NK-92 (cell line): ENCODE measurements around the gene CLASRP.

Source experiments
- DNase-seq: peaks from one replicate; lab custom pipeline; 2025; ENCODE audit not compliant: unreplicated experiment; lab: John Stamatoyannopoulos, UW

Gene CLASRP

DNA sequence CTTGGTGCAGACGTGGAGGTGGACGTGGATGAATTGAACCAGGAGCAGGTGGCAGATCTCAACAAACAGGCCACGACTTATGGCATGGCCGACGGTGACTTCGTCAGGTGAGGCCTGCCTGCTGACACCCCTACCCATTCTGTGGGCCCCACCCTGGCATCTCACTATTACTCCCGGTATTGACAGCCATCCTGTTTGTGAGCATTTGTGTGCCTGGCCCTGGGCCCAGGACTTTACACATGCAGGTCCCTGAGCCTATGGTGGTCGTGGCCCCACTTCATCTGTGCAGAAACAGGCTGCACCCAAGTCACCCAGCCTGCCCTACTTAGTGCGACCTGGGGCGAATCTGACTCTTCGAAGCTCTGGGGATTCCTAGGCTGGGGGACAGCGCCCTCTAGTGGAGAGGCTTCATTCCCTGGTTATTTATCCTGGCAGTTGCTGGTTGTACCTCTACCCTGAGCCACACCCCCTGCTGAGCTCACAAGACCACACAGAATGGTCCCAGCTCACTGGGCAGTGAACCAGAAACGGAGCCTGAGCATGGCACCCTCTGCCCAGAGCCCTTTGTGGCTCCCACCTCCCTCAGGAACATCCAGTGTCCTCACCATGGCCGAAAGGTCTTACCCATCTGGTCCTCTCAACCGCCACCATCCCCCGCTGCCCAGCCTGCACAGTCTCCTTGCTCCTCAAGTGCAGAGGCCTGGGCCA is 20.6 kb downstream of the CLASRP start:
- DNase-seq, result no peak

GRCh38 chr19:45061965-45062364 is 23.1 kb downstream of the CLASRP start:
- no peak for DNase-seq

- DNase-seq, result no peak
Measured at GRCh38 chr19:45063851-45064801, 25.3 kb downstream of the CLASRP start.

GRCh38 chr19:45066921-45067661 is 28.2 kb downstream of the CLASRP start:
- DNase-seq, result no peak

DNA sequence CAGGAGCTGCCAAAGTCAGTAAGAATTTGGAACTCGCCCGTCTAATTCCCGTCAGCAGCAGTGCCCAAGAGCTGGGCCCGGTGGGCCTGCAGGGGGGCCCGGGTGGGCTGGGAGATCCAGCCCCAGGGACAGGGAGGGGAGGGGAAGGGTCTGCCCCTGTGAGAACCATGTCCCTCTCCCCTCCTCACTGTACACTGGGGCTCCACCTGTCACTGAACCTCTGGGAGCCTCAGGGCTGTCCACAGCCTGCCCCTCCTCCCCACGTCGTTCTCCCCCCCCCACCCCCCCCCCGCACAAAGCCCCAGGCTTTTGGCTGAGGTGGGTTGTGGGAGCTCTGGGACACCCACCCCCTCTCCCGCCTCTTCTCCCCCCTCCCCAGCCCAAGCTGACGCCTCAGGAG is 29.2 kb downstream of the CLASRP start:
- DNase-seq, result no peak

- DNase-seq, result no peak
Measured at GRCh38 chr19:45069056-45069455, 30.2 kb downstream of the CLASRP start.

GRCh38 chr19:45070214-45070613 is 31.4 kb downstream of the CLASRP start:
- DNase-seq, result no peak

DNA sequence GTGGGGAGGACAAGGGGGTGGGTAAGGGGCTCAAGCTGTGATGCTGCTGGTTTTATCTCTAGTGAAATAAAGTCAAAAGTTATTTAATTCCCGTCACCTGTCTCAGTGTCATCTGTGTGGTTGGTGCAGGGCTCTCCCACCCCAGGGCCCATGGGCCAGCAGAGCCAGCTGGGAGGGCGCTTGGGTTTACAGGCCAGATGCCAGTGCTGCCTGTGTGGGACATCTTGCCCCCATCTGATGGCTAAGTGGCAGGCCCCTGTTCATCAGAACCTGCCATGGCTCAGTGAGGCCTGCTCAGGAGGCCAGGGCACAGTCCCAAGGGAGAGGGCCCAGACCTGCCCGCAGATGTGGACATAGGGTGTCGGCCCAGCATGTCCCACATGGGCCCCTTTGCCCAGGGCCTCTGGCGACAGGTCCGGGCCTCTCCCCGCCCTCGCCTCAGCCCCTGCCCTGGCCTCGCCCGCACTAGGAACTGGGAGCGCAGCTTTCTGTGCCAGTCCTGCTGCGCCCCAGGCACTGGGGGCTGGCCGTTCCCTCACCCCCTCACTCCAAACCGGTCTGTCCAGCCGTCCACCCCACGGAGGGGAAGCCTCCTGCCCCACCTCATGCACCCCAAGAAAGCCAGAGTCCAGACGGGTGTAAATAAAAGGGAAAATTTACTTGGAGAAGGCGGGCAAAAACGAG is 32.2 kb downstream of the CLASRP start:
- no peak for DNase-seq

DNA sequence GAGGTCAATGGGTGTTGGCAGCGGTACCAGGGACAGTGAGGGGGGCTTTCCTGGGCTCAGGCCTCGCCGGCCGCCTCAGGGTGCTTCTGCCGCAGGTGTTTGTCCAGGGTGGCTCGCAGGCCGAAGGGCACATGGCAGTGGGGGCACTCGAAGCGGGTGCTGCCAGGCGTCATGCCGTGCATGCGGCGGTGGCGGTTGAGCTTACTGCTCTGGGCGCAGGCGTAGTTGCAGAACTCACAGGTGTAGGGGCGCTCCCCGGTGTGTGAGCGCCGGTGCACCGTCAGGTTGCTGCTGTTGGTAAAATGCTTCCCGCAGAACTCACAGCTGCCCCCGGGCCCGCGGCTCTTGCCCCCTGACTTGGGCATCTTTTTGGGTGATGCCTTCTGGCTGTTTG is 32.7 kb downstream of the CLASRP start:
- no peak for DNase-seq

- DNase-seq, result no peak
Measured at GRCh38 chr19:45071969-45072790, 33.3 kb downstream of the CLASRP start.

DNA sequence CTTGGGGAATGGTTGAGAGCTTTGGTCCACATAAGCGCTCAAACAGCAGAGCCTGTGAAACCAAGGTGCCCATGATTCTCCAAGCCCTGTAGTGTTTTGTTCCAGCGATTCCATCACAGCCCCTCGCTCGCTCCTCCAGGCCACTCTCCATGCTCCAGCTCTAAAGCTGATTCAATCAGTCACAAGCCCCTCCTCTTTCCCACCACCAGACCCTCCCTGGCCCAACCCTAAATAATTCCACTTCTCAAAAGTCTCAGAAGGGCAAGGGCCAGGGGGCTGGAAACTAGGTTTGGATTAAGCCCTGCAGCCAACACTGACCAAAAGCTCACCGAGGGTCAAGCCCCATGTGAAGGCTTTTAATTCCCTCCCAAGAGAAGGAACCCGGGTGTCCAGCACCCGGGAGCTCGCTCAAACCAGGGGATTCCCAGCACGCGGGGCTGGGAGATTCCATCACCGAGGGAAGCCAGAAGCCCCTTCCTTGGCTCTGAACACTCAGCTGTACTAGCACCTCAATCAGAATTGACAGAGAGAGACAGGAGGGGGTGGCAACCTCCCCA is 36.0 kb downstream of the CLASRP start:
- no peak for DNase-seq

- no peak for DNase-seq
Measured at GRCh38 chr19:45075301-45076028, 36.6 kb downstream of the CLASRP start.

DNA sequence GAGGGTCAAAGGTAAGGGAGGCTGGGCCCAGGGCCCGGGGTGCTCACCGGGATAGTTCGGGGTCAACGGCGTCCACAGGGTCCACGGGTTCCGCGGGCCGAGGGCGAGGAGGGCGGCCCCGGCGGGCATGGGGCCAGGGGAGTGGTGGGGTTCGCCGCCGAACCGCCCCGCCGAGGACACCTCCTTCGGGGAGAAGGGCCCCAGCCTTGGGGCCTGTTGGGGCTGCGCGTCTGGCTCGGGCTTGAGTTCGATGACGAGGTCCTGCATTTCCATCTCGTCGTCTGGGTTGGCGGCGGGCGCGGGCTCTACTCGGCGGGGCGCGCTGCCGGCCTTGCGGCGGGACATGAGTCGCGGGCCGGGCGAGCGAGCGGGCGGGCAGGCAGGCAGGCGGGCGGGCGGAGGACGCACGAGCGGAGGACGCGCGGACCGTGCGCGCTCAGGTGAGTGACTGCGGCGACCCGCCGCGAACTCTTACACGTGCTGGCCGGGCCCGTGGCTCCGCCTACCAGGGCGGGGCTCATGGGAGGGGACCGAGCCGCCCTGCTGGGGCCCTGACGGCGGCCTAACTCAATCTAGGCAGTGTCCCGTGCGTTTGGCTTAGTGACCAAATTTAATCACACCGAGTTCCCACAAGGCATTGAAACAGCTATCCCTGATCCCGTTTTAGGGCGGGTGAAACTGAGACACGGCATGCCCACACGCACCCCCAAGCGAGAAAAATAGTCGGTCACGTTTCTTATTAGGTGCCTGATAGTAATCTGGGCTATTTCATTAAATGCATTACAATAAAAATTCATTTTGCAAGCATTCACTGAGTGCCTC is 37.4 kb downstream of the CLASRP start, which contains the start of gene ZNF296:
Gene ZNF296, minus strand, starts transcription at position 450 of the 822 bp plus-strand sequence. Its CDS starts 105 bp downstream, at position 345.
- DNase-seq, result no peak

DNA sequence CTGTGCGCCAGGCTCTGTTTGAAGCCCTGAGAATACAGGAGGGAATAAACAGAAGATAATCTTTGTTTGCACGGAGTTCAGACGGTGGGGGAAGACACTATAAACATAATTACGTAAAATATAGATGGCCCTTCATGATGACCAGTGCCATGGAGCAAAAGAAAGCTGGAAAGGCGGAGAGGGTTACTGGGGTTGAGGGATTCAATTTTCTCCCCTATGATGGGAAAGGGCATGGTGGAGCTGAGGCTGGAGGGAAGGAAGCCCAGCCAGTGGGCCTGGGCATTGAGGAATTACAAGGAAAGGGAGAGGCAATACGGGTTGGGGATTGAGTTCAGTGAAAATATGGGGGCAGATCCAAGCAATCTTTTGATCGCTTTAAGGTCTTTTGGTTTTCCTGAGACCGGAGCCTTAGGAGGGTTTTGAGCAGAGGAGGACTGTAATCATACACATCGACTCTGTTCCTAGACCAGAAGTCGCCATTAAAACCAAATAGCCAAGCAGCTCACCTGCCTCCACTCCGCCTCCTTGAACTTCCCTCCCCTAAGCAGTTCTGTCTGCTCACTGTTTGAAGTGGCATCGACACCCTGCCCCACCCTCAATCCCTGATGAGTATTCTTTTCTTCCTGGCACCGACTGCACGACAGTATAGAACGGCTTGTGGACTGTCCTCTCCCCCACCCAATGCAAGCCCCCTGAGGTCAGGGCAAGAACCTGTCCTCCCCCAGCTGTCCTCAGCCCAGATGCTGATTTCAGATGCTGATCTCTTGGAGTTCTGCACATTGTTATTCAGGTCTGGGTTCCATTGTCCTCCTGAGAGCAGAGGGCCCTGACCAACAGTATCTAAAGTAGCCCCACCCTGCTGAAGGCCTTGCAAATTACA is 38.2 kb downstream of the CLASRP start:
- no peak for DNase-seq

GRCh38 chr19:45078390-45079062 is 39.7 kb downstream of the CLASRP start:
- no peak for DNase-seq

DNA sequence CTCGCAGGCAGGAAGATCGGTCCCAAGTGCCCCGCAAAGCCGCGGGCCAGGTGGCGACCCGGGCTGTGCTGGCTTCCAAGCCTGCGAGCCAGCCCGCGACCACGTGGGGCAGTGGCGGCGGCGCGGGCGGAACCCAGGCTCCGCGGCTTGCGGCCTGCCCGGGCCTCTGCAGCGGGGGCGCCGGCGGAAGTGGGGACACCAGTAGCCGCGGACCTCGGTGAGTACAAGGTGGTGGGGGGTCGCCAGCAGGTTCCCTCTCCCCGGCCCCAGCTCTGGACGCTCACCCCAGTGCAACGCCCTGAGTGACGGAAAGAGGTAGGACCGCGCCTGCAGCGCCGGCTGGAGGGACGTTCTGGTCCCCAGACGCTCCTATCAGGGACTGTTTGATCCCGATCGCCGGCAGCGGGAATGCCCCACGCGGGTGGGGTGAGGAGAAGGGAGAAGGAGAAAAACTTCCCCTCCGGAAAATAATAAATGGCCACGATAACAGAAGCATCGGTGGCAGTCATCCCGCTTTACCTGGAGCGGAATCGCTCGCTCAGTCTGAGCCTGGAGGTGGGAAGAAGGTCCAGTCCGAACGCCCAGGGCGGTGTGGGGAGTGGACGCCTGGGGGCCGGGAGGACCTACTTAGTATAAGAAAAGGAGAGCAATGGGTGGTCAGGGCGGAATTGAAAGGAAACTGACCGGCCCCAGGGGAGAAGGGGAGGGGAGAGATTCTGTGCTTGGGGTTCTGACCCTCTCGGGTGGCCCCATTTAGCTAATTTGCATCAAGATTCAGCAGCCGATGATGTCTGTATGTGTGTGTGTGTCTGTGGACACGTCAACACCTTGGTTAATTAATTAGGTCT is 40.4 kb downstream of the CLASRP start, which contains the start of gene GEMIN7:
Gene GEMIN7, plus strand, starts transcription at position 198 of the 848 bp plus-strand sequence. CDS start 10,855 bp downstream, outside the sequence.
- DNase-seq, result no peak
